GM12865 (cell line): Measurements from ENCODE around the gene CUX1.

Experiments used
- DNase-seq: peaks from one replicate; pipeline ENCODE4 v3.0.0; 2010; ENCODE audit warnings: low read depth
- H3K4me3 ChIP-seq: 2 replicates; pipeline ENCODE4 v1.5.1; 2011; ENCODE audit warnings: mild to moderate bottlenecking, low read depth, low read length, control low read depth
- CTCF ChIP-seq: IDR thresholded peaks from 2 replicates; pipeline ENCODE4 v1.5.1; 2011; ENCODE audit warnings: low read length, control low read depth, low read depth, inconsistent platforms; ENCODE audit not compliant: insufficient read depth; ENCODE audit errors: missing control alignments

CUX1 gene

GRCh38 chr7:102291916-102292267 is 474.5 kb downstream of the CUX1 start:
- peak overlapping the region; percentile 42 for H3K4me3 ChIP-seq
- TF ChIP-seq CTCF = no peak
- no peak for DNase-seq

GRCh38 chr7:102292813-102293798 is 475.7 kb downstream of the CUX1 start:
- DNase-seq = no peak
- H3K4me3 ChIP-seq = peak overlapping the region; percentile 13
- TF ChIP-seq CTCF = no peak

- DNase-seq = no peak
- H3K4me3 ChIP-seq = no peak overlapping the region
- TF ChIP-seq CTCF = no peak
Measured at GRCh38 chr7:102294589-102294988, 477.2 kb downstream of the CUX1 start.

GRCh38 chr7:102295346-102296178 is 478.1 kb downstream of the CUX1 start:
- H3K4me3 ChIP-seq = no peak overlapping the region
- no peak for DNase-seq
- no peak for TF ChIP-seq CTCF

GRCh38 chr7:102296179-102296438 is 478.7 kb downstream of the CUX1 start:
- no peak for TF ChIP-seq CTCF
- no peak overlapping the region for H3K4me3 ChIP-seq
- DNase-seq = no peak

- TF ChIP-seq CTCF = no peak
- no peak for DNase-seq
- no peak overlapping the region for H3K4me3 ChIP-seq
Measured at GRCh38 chr7:102296514-102296913, 479.1 kb downstream of the CUX1 start.
